22Rv1 (cell line): ENCODE results near the gene HIVEP3.

Experiments used
- ZFX ChIP-seq: fragments of 450-650 bp; IDR thresholded peaks from 2 replicates; pipeline ENCODE4 v1.6.1; 2017; ENCODE audit warnings: antibody characterized with exemption, borderline replicate concordance
- TF ChIP-seq, protein P1 (sequence below): fragments of 450-650 bp; IDR thresholded peaks from 2 replicates; pipeline ENCODE4 v1.5.1; 2017; ENCODE audit warnings: mild to moderate bottlenecking

DNA sequence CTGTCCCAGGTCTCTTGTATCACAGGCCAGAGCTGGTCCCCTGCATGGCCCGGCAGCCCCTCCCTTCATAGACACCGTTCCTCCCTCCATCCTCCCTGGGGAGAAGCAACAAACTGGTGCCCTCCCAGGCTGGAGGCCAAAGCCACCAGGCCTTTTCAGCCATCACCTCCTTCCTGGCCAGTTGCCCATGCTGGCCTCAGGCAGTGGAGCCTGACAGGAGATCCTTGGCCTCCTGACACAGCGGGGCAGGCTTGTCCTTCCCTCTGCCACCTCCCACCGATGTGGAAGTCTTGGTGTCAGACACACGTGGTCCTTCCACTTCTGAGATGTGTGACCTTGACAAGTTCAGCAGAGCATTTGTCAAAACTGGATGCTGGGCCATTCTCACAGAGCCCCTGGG lies 206.0 kb downstream of the HIVEP3 start:
- TF ChIP-seq, protein P1, sequence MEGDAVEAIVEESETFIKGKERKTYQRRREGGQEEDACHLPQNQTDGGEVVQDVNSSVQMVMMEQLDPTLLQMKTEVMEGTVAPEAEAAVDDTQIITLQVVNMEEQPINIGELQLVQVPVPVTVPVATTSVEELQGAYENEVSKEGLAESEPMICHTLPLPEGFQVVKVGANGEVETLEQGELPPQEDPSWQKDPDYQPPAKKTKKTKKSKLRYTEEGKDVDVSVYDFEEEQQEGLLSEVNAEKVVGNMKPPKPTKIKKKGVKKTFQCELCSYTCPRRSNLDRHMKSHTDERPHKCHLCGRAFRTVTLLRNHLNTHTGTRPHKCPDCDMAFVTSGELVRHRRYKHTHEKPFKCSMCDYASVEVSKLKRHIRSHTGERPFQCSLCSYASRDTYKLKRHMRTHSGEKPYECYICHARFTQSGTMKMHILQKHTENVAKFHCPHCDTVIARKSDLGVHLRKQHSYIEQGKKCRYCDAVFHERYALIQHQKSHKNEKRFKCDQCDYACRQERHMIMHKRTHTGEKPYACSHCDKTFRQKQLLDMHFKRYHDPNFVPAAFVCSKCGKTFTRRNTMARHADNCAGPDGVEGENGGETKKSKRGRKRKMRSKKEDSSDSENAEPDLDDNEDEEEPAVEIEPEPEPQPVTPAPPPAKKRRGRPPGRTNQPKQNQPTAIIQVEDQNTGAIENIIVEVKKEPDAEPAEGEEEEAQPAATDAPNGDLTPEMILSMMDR, result no peak
- TF ChIP-seq ZFX, result no peak
